Activated B cell treated with CpG ODN at 0.5 μM for 24 hours (primary cell): Measurements from ENCODE around the gene ZBTB7A. TPM values are rescaled to one million over a fixed set of nuclear protein-coding genes. Genes with fewer than 3 reads are reported as not detected.

Experiments
- ATAC-seq: fragments of 200-7000 bp; cut with Tn5 transposase; one replicate; pipeline ENCODE4 v1.10.0; 2021; ENCODE audit warnings: low read depth, mild to moderate bottlenecking, moderate library complexity
- CTCF ChIA-PET: fragments of 350-600 bp; sonication (Branson Sonifier 250); formaldehyde crosslinking; loops from one replicate; lab custom pipeline; 2021; ENCODE audit warnings: antibody characterized with exemption; lab: Charles Lee
- POLR2A ChIA-PET: fragments of 350-600 bp; sonication (Branson Sonifier 250); formaldehyde crosslinking; loops from one replicate; lab custom pipeline; 2021; ENCODE audit warnings: antibody characterized with exemption; lab: Charles Lee
- DNase-seq: peaks from one replicate; pipeline ENCODE4 v3.0.0; 2022
- H3K27ac Mint-ChIP-seq: one replicate; pipeline ENCODE4 v1.8.0; 2020; ENCODE audit warnings: mixed read lengths
- H3K27me3 Mint-ChIP-seq: one replicate; pipeline ENCODE4 v1.8.0; 2021; ENCODE audit warnings: mixed read lengths
- H3K36me3 Mint-ChIP-seq: one replicate; pipeline ENCODE4 v1.8.0; 2021; ENCODE audit warnings: low read depth, mixed read lengths
- H3K4me1 Mint-ChIP-seq: one replicate; pipeline ENCODE4 v1.8.0; 2021; ENCODE audit warnings: mixed read lengths
- H3K4me3 Mint-ChIP-seq: one replicate; pipeline ENCODE4 v1.8.0; 2020; ENCODE audit warnings: mild to moderate bottlenecking, mixed read lengths
- H3K9me3 Mint-ChIP-seq: one replicate; pipeline ENCODE4 v1.8.0; 2020; ENCODE audit warnings: mixed read lengths
- CTCF ChIP-seq: fragments of 200-600 bp; IDR thresholded peaks from one replicate; pipeline ENCODE4 v1.8.0; 2022; ENCODE audit warnings: antibody characterized with exemption, mild to moderate bottlenecking
- intact Hi-C: fragments of 100-400 bp; cut with micrococcal nuclease; formaldehyde crosslinking; loops from one replicate; pipeline ENCODE4 v1.15.1; 2024
- total RNA-seq: library from RNA; stranded (reverse); gene quantifications from 2 replicates; pipeline ENCODE4 v1.2.3, GENCODE V29; 2022

Gene ZBTB7A
- total RNA-seq, 1 donor from 2014 or later = 49.2 TPM

DNA sequence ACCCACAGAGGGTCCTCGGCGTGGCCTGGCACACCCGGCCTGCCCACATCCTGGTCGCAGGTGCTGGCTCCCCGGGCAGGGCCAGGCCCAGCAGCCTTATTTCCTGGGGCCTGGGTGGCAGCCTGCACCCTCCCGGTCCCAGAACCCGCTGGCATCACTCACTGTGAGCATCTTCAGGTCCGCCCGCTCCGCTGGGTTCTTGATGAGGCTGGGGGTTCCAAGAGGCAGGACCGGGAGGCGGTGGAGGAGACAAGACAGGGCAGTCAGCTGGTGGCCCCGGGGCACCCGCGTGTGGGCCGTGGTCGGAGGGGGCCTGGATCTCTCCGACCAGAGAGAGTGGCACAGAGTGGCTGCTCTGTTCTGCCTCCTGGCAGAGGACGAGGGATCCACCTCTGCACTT lies 27.6 kb upstream of the ZBTB7A start:
- DNase-seq (no peak), ATAC-seq (no peak)
- CTCF ChIA-PET = interaction anchor here (0.8 kb wide), 1 partner anchor 45 kb away, joined by 4 read pairs; no protein-coding TSS in a partner anchor
- no peaks in the 10 kb centered on the region for H3K27me3 Mint-ChIP-seq
- H3K36me3 Mint-ChIP-seq = peaks cover 49% of the 10 kb centered on the region
- H3K4me1 Mint-ChIP-seq = peaks cover 5% of the 10 kb centered on the region
- TF ChIP-seq CTCF = no peak
- no peaks in the 10 kb centered on the region for H3K9me3 Mint-ChIP-seq
- POLR2A ChIA-PET = interaction anchor here (1.6 kb wide), 1 partner anchor 17 kb away, joined by 3 read pairs; no protein-coding TSS in a partner anchor
- H3K27ac Mint-ChIP-seq = no peak overlapping the region
- H3K4me3 Mint-ChIP-seq = no peak overlapping the region
- intact Hi-C loops = no loop called here

GRCh38 chr19:4093643-4094175 lies 27.0 kb upstream of the ZBTB7A start:
- Mint-ChIP-seq H3K27ac (no peak overlapping the region), H3K27me3 (no peaks in the 10 kb centered on the region), H3K36me3 (peaks cover 48% of the 10 kb centered on the region), H3K9me3 (no peaks in the 10 kb centered on the region), H3K4me1 (peaks cover 10% of the 10 kb centered on the region), H3K4me3 (no peak overlapping the region)
- POLR2A ChIA-PET = no interaction called here
- DNase-seq = no peak
- intact Hi-C loops = no loop called here
- no peak for ATAC-seq
- CTCF ChIA-PET = interaction anchor here (0.8 kb wide), 1 partner anchor 46 kb away, joined by 4 read pairs; no protein-coding TSS in a partner anchor
- no peak for TF ChIP-seq CTCF

DNA sequence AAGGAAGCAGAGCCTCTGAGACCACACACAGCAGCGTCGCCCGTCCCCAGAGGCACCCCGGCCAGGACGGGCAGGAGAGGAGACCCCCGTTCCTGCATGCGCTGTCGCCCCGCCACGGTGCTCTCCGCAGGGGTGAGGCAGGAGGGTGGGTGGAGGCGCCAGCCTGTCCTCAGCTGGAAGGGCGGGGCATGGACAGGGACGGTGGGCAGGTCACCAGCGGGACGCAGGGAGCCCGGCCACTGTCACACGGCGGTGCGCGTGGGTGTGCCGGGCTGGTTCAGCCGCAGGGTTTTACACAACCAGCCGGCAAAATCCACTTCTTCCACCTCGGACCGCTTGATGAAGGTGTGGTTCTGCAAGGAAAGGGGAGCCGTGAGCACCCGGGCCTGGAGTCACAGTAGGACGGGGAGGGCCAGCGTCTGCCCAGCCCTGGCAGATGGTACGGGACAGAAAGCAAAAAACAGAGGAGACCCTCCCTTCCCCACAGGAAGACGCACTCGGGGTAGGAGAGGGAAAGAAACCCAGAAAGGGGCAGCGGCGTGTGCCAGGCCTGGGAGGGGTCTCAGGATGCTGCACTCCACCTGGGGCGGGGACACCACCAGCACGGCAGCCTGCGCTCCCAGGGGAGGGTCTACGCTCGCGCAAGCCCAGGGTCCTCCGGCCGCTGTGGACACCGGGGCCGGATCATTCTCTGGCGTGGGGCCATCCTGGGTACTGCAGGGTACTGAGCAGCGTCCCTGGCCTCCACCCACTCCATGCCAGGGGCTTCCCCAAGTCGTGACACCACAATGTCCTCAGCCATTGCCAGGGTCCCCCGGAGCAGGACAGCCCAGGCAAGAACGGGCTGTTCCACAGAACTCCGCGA lies 23.9 kb upstream of the ZBTB7A start:
- Mint-ChIP-seq H3K36me3 (peaks cover 28% of the 10 kb centered on the region), H3K9me3 (no peaks in the 10 kb centered on the region), H3K4me3 (no peak overlapping the region), H3K27ac (no peak overlapping the region), H3K27me3 (no peaks in the 10 kb centered on the region), H3K4me1 (peaks cover 10% of the 10 kb centered on the region)
- intact Hi-C loops = no loop called here
- no peak for ATAC-seq
- no peak for DNase-seq
- ChIA-PET POLR2A (interaction anchor here (0.7 to 1.9 kb wide), 5 partner anchors 12 to 33 kb away, joined by 3 to 12 read pairs (median 4); no protein-coding TSS in a partner anchor), CTCF (no interaction called here)
- TF ChIP-seq CTCF = no peak

DNA sequence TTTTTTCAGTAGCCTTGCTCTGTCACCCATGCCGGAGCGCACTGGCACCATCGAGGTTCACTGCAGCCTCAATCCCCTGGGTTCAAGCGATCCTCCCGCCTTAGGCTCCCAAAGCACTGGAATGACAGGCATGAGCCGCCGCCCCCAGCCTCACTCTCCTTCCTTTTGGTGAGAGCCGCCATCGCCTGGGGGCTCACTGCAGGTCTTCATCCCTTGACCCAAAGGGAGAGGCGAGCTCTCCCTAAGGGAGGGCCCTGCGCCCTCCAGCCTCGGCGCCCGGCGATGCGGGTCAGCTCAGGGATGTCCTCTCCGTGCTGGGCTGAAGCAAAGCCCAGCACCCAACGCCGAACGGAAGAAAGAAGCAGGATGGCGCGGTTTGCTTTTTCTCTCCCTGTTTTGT lies 23.2 kb upstream of the ZBTB7A start:
- no peak overlapping the region for H3K27ac Mint-ChIP-seq
- DNase-seq = no peak
- H3K9me3 Mint-ChIP-seq = no peaks in the 10 kb centered on the region
- intact Hi-C loops = no loop called here
- POLR2A ChIA-PET = interaction anchor here (0.5 to 1.9 kb wide), 6 partner anchors 11 to 64 kb away, joined by 3 to 12 read pairs (median 4); no protein-coding TSS in a partner anchor
- H3K27me3 Mint-ChIP-seq = no peaks in the 10 kb centered on the region
- TF ChIP-seq CTCF = no peak
- CTCF ChIA-PET = no interaction called here
- H3K4me1 Mint-ChIP-seq = peaks cover 10% of the 10 kb centered on the region
- no peak for ATAC-seq
- H3K36me3 Mint-ChIP-seq = peaks cover 28% of the 10 kb centered on the region
- H3K4me3 Mint-ChIP-seq = no peak overlapping the region

DNA sequence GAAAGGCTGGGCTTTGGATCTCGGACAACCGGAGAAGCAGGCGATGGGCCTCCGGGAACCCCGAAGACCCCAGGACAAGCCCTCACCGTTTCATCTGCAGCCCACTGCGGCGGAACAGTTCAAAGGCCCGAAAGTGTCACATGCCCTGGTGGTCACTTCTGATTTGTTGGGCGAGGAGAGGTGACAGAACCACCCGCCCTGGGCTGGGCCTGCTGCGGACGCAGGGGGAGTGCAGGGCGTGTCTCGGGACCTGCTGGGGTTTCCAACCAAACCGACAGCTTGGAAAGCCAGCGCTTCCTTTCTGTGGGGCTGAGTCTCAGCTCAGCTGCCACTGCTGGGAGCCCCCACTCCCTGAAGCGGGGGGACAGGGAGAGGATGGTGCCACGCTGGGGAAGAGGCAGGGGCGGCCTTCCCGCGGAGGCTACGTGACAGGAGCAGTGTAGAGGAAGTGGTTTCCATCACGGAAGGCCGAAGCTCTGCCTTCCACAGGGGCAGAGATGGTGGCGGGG lies 22.8 kb upstream of the ZBTB7A start:
- DNase-seq = no peak
- no peak for TF ChIP-seq CTCF
- Mint-ChIP-seq H3K4me3 (peak overlapping the region; percentile 50), H3K36me3 (peaks cover 27% of the 10 kb centered on the region), H3K27me3 (no peaks in the 10 kb centered on the region), H3K4me1 (peaks cover 14% of the 10 kb centered on the region), H3K9me3 (no peaks in the 10 kb centered on the region), H3K27ac (peak overlapping the region; percentile 71)
- POLR2A ChIA-PET = interaction anchor here (0.5 to 1.9 kb wide), 8 partner anchors 11 to 233 kb away, joined by 3 to 12 read pairs (median 4); no protein-coding TSS in a partner anchor
- peak; percentile 61 for ATAC-seq
- intact Hi-C loops = no loop called here
- CTCF ChIA-PET = interaction anchor here (0.6 kb wide), 1 partner anchor 1362 kb away, joined by 3 read pairs; no protein-coding TSS in a partner anchor
